ENCODE data around the gene HYAL3.
"Not testable (repeated sequence)": the region's sequence is repeated elsewhere in the genome, so short reads cannot be mapped to it uniquely, and the experiment has no call there.

The HYAL3 gene

DNA sequence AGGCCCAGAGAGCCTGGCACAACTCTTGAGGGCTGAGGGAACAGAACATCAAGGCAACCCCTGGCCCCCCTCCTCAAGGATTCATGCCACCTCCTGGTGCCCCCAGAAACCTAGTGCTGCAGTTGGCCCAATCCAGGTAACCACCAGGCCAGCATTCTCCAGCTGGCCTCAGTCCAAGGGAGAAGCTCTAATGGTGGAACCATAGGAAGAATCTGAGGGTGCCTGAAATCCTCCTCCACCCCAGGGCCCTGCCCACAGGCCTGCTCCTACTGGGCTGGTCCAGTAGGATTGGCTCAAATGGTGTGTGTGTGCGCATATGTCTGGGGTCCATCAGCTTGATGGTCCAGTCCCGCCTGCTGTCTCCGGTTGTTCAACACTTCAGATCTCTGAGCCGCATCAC is 15.6 kb upstream of the HYAL3 start:
- no peak for DNase-seq (ENCODE audit: low read depth)

DNA sequence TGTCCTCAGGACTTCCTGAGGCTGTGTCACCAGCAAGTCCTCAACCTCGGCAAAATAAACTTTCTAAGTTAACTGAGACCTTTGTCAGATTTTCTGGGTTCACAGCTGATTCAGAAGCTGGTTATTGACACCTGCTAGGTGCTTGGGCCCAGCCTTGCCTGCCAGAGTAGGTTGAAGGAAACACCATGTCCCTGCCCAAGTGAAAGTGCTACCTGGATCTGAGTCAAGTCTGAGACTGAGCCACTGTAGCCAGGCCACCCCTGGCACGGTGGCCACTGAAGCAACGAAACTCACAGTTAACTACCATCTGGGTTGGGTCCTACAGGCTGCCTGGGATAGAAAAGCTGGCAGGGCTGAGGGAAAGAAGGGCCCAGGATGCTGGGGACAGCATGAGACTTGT is 15.1 kb upstream of the HYAL3 start:
- no peak for DNase-seq (ENCODE audit: low read depth)

DNA sequence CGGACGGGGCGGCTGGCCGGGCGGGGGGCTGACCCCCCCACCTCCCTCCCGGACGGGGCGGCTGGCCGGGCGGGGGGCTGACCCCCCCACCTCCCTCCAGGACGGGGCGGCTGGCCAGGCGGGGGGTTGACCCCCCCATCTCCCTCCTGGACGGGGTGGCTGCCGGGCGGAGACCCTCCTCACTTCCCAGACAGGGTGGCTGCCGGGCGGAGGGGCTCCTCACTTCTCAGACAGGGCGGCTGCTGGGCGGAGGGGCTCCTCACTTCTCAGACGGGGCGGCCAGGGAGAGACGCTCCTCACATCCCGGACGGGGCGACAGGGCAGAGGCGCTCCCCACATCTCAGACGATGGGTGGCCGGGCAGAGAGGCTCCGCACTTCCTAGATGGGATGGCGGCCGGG is 12.8 kb upstream of the HYAL3 start:
- not testable (repeated sequence) for DNase-seq (ENCODE audit: low read depth)

DNA sequence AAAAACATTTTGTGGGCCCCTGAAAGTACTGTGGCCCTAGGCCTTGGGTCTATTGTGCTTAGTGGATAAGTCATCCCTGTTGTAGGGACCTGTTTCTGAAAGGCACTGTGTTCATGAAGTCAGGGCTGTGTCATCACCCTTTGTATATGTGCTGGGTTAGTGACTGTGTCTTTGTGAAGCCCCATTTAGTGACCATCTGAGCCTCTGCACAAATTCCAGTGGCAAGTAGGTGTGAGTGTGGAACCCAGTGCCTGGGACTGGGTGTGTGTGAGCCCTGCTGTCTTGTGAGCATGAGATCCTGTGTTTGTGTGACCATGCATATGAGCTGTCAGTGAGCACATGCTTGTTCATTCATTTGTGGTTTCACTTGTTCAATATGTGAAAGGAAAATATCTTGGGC is 5.4 kb upstream of the HYAL3 start:
- no peak for DNase-seq (ENCODE audit: low read depth)

DNA sequence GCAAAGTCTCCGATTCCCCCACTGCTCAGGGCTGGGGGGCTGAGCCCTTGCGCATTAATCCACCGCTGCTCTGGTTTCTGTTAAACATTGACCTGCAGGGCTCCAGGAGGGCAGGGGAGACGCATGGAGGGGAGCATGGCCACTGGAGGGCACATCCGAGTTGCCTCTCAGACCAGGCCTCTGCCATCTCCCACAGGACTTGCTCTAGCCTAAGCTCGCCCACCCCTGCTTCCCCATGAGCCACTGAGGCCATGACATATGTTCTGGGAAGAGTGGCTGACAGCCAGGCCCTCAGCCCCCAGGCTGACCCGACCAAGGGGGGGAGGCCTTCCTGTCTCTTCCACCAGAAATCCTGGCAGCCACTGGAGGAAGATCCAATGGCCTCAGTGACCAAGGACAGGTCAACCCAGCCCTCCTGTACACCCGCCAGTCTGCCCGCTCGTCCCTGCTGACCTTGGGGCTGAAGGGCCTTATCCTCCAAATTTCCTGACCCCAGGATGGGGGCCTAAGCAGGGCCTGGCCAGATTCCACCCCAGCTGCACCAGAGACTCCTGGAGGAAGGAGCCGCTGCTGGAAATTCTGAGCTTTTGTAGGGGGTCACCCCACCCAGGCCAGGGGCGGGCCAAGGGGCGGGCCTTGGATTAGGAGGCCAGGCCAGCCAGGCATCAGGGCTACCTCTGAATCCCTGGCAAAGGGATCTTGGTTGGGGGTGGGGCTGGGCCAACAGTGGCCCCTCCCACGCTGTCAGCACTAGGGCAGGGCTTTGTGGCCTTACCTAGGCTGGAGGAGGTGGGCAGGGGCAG is 4.0 kb upstream of the HYAL3 start, which contains the start of gene HYAL1:
Gene HYAL1 (minus strand): TSS at position 562 of the 803 bp plus-strand sequence. CDS start 618 bp downstream, outside the sequence.
- no peak for DNase-seq (ENCODE audit: low read depth)

DNA sequence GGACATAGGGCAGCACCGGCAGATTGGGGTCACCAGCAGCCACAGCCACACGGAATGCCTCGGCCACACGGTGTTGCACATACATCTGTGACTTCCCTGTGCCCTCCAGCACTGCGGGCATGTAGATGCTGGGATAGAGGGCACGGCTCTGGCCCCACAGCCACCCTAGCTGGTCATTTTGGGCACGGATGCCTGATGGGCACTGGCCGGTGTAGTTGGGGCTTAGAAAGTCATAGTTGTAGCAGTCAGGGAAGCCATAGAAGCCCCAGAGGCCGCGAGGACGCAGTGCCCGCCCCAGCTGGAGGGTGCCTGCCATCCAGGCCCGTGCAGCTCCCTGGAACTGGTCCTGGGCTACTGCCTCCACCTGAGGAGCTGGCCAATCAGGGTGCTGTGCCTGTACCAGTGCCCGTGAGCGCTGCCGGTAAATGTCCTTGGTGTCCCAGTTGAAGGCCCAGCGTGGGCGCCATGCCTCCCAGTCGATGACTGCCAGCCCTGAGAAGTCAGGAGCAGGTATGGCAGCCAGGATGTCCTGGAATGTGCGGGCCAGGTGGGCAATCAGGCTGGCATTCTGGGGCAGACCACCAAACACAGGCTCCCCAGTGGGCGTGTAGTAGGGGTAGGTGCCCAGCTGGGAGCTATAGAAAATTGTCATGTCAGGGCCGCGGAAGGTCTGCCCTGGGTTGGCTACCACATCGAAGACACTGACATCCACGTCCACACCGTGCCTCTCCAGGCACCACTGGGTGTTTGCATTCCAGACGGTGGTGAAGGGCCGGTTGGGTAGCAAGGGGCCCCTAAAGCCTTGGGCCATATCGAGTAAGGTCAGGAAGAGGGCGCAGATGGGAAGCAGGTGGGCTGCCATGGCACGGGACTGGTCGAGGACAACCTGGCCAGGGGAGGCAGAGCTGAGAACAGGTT is 3.1 kb upstream of the HYAL3 start:
- no peak for DNase-seq (ENCODE audit: low read depth)

DNA sequence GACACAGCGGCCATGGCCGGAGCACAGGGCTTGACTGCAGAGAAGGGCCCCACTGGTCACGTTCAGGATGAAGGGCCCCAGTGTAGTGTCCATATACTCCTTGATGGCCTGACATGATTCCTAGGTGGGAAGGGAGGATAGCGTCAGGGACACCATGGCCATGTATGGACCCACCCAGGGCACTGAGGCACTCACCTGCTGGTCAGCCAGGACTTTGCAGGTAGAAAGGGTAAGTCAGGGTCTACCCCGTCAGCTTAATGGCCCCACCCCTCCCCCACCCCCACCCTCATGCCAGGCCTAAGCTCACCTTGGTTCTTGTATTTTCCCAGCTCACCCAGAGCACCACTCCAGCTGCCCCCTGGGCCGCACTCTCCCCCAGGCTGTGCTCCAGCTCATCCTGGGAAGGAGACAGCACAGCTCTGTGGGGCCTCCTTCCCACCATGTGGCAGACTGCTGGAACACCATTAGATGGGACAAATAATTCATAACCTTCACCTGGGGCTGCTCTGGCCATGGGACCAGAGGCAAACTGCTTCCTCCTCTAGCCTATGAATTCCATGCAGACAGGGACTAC is 1.6 kb upstream of the HYAL3 start:
- DNase-seq (ENCODE audit: low read depth) = no peak

DNA sequence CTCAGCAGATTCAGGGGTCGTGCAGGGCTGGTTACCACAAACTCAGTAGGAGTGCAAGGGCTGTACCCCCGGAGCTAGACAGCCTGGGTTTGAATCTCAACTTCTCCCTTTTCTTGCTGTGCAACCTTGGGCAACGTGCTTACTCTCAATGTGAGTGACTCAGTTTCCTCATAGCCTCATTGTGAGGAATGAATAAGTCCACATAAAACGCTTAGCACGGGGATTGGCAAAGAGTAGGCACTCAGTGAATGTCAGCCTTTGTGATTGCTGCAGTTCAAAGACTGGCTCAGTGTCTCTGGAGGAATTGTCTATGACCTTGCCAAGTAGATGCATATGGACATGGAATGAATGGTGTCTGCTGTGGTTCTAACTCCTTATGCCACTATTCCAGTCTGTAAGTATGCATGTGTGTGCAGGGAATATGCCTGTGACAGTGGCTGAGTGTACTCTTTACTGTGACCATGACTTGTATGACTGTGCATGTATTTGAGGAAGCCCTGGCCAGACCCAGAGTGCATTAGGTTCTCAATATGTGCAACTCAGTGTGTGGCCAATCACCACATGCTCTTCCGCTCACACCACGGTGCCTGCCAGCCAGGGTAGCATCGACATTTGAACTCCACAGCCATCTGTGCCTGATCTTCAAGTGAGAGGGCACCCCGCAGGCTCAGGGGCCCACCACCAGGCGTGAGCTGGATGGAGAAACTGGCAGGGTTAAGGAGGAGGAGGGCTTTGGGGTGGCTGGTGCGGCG is 900 bp upstream of the HYAL3 start:
- DNase-seq (ENCODE audit: low read depth) = no peak

DNA sequence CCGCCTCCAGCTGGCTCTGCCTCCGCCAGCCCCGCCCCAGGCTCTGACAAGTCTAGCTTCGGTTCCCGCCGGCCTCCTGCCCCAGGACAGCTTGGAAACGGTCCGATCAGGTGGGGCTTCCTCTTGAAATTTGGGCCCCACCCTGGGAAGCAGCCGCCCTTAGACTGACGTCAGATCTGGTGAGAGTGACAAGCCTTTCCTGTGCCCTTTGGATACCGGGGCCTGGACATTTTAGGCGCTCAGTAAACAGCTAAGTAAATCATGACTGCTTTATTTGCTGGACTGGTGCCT is 378 bp upstream of the HYAL3 start:
- no peak for DNase-seq (ENCODE audit: low read depth)

DNA sequence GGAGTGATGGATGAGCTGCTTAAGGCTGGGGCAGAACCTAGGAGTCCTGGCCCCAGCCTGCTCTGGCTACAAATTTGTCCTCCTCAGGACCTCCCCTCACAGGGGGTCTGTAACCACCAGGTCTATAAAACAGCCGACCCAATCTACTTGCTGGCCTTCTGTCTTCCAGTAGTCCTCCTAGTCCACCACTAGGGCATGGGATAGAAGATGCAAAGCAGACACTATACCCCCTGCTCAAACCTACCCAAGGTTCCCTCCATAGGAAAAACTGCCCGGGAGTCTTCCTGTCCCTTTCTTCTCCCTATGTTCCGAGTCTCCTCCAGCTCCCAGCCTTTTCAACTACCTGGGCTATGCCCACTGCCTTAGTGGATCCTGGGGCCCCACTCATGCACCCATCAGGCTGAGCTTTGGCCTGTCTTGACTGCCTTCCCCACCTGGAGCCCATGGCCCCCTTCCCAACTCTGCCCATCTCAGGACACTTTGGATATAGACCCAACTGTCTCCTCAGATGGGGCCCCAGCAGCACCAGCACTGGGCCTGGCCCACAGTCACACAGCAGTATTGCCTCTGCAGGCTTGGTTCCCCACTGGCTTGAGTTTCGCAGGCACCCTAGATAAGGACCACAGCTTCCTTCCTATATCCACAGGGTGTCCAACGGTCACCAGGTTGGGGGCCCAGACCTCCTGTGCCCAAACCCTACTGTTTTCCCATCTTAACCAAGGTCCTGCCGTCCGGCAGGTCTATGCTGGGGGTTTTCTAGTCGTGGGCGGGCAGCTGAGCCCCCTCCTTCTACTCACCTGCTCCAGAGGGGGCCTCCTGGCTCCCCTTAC is 1.1 kb downstream of the HYAL3 start:
- DNase-seq (ENCODE audit: low read depth) = no peak

DNA sequence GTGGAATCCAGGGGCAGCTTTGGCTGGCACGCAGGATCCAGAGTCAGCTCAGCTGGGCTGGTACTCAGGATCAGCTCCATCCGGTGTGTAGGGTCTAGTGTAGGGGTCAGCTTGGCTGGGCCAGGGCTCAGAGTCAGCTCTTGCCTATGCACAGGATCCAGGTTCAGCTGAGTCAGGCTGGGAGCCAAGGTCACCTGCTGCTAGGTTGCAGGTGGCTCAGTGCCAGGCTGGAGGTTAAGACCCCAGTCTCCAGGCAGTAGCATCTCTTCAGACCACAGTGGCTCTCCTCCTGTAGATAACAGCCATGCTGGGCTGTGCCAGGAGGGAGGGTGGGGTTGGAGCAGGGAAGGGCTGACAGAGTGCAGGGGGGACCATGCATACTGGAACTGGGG is 1.8 kb downstream of the HYAL3 start:
- no peak for DNase-seq (ENCODE audit: low read depth)

DNA sequence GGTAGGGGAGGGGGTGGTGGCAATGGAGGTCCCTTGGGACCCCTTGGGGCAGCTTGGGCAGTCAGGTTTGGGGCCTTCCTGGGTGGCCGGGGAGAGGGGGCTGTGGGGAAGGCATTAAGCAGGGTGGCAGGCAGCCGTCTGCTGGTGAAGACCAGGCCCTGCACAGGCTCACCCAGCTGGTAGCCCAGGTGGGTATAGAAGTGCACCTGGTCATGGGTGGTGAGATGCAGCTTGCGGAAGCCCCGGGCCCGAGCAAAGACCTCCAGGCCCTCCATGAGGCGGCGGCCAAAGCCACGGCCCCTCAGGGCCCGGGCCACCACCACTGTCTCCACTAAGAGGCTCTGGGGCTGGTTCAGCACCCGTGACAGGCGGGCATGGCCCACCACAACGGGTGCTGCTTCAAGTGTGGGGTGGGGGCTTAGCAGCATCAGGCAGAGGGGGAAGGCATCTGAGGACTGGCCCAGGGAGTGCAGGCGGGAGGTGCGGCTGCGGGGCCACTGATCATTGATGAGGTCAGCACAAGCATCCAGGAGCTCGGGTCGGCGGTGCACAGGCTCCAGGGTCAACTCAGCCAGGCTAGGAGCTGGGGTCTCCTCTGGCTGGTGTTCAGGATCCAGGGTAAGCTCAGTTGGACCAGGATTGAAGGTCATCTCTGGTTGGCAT is 2.4 kb downstream of the HYAL3 start:
- DNase-seq (ENCODE audit: low read depth) = no peak

DNA sequence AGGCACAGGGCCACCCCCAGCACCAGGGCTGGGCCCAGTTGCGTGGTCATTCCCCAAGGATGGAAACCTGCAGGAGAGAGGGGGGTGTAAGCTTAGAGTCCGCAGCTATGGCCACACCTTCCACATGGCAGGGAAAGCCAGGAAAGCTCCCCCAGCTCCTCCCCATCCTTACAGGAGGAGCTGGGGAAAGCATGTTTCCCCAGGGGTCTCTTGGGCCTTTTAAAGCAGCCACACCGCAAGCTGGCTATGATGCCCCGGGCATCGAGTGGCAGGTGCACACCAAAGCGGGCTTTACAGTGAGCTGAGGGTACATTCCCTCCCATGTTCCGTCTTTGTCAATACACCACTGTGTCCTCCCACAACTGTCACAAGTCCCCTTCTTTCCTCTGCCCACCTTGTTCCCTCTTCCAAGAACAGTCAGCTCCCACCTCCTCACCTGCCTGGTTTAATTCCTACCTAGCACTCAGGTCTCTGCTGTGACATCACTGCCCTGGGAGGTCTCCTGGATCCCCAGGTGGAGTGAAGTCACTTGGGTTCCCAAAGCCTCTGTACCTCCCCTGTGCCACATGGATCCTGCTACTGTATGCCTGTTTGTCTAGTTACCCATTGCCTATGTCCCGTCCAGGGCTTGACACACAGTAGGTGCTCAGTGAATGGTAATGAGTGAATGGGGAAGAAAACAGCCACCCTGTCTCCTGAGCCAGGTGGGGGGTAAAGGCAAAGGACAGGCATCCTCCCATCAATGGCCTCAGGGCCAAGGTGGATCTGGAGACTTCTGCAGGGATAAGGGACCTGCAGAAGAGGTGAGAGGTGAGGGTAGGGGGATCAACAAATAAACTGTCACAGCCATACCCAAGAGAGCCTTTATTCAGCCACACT is 3.4 kb downstream of the HYAL3 start:
- DNase-seq (ENCODE audit: low read depth) = no peak

DNA sequence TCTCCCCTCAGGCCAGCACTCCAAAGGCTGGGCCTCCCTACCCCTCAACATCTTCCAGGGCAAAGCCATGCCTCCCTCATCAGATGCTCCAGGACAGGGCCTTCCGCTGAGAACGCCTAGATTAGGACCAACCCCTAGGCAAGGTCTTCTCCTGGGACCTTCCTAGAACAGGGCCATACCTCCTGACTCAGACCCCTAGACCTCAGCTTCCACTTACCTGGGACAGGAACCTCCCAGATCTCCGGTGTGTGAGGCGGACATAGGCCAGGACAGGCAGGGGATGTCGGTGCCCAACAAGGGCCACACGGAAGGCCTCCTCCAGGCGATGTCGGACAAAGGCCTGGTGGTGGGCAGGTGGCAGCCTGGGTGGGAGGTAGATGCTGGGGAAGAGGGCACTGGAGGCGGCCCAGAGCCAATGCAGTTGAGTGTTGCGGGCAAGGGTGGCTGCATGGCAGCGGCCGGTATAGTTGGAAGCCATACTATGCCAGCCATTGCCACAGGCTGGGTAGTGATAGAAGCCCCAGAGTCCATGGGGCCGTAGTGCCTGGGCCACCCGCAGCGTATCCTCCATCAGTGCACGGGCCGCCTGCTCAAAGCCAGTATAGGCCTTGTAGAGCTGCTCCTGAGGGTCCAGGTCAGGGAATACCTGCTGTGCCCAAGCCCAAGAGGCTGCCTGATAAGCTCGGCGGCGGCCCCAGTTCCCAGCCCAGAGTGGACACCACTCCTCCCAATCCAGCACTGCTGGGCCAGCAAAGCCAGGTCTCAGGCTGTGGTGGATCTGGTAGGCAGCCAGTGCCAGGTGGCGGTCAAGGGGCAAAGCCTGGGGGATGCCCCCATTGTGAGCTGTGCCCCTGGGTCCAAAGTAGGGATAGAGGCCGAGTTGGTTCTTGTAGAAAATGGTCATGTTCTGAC is 4.5 kb downstream of the HYAL3 start:
- DNase-seq (ENCODE audit: low read depth) = no peak

DNA sequence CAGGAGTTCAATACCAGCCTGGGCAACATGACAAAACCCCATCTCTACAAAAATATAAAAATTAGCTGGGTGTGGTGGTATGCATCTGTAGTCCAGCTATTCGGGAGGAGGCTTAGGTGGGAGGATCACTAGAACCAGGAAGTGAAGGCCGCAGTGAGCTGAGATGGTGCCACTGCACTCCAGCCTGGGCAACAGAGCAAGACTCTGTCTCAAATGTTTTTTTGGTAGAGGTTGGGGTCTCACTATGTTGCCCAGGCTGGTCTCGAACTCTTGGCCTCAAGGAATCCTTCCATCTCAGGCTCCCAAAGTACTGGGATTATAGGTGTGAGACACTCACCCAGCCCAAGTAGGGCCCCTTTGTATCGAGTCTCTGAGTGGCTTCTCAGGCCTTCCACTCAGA is 5.1 kb downstream of the HYAL3 start:
- no peak for DNase-seq (ENCODE audit: low read depth)

DNA sequence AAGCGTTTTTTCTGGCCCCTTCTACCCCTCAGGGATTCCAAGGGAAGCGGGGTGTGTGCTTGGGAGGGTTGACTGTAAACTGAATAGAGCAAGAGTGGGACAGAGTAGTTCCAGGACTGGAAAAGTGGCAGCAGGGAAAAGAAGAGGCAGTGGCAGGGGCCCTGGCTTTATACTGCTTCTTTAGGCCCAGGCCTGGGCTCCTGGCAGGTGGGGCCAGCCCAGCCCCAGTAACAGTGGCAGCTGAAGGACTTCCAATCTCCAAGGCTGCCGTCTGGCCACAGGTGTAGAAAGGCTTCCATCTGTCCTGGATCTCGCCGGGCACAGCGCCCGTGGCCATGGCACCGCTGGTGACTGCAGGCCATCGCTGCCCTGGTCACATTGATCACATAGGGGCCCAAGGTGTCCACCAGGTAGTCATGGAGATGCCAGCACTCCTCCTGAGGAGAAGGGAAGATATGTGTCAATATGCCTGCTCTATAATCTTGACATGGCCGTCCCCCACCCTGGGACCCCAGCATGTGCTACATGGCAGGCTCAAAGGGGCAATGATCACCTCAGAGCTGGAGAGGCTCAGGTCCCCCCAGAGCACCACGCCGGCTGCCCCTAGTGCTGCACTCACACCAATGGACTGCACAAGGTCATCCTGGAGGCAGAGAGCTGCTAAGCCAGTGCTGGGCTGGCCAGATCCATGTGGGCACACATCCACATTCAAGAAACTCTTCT is 6.0 kb downstream of the HYAL3 start:
- no peak for DNase-seq (ENCODE audit: low read depth)

DNA sequence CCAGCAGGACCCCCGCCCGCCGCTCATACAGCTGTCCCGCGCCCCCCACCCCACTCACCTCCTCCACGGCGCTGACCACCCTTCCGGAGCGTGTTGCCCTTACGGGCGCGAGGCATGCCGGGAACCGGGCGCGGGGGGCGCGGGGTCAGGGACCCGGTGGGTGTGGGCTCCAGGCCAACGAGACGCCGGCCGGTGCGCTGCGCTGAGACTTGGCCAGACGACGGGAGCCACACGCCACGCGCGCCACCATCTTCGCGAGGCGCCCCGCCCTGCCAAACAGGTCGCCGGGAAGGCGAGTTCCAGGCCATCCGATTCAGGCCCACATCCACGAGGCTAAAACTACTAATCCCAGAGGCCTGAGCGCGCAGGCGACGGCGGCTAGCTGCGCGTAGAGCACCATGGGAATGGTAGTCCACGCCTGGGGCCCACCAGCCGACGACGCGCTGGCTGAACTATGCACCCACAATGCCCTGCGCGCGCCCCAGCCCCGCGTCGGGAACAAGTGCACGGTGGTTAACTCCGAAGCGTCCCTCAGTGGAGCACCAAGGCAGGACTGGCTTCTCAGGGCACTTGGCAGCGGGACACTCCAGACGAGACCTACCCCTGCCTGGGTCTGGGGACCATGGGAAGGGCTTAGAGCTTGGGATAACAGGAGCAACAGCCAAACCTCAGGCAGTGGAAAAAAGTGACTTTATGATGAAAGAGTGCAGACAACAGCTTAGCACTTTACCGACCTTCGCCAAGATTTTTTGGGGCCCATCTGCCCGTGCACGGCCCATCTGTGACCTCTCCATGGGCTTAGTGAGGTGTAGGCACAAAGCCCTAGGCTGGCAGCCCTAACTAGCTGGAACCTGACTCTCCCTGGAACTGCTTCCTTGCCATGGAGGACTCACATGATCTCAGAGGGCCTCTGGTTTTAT is 6.8 kb downstream of the HYAL3 start, which contains the start of gene IFRD2:
Gene IFRD2 (minus strand): TSS at position 271 of the 920 bp plus-strand sequence. CDS start 155 bp downstream, at position 116.
- peak; percentile 84 for DNase-seq (ENCODE audit: low read depth)

Measured in non-pigmented ciliary epithelial cell (primary cell).